Measurements from ENCODE around the gene PSME4.
"Not testable (repeated sequence)": the region's sequence is repeated elsewhere in the genome, so short reads cannot be mapped to it uniquely, and the experiment has no call there.

The PSME4 gene

GRCh38 chr2:53841651-53842050, 129.1 kb downstream of the PSME4 start:
- DNase-seq, result not testable (repeated sequence)

GRCh38 chr2:53840580-53840979, 130.2 kb downstream of the PSME4 start:
- no peak for DNase-seq

- DNase-seq, result not testable (repeated sequence)
Observed at GRCh38 chr2:53829980-53830290, 140.9 kb downstream of the PSME4 start.

DNA sequence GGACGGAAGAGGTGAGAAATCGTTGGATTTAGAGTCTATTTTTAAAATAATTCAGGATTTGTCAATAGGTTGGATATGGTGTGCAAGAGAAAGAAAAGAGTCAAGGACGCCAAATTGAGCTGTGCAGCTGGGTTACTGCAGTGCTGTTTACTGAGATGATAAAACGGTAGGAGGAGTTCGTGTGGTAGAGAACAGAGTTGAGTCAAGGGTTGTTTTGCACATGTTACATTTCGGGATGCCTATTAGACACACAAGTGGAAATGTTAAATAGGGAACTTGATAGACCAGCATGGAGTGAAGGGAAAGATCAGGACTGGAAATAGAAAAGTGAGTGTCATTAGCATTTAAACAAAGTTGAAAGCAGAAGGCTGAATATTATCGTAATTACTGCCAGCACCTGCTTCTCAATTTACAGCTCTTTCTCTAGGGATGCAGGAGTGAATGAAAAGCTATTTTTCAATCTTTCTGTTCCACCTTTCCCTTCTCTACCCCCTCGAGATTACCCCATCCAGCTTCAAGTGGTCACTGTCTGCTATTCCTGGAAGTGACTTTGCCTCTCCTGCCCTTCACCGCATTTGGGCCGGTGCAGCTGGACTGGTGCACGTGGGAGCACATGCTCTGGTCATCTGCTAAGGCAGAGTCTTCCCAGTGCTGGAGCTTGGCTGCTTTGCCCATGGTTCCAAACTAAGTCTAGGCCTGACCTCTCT, 141.4 kb downstream of the PSME4 start:
- no peak for DNase-seq

- no peak for DNase-seq
Observed at GRCh38 chr2:53828331-53828730, 142.5 kb downstream of the PSME4 start.

- DNase-seq, result no peak
Observed at GRCh38 chr2:53827398-53828175, 143.2 kb downstream of the PSME4 start.

- DNase-seq, result no peak
Observed at GRCh38 chr2:53826587-53827397, 144.0 kb downstream of the PSME4 start.

GRCh38 chr2:53826030-53826410, 144.8 kb downstream of the PSME4 start:
- DNase-seq, result no peak

GRCh38 chr2:53823639-53824038, 147.2 kb downstream of the PSME4 start:
- not testable (repeated sequence) for DNase-seq

GRCh38 chr2:53821810-53822209, 149.0 kb downstream of the PSME4 start:
- DNase-seq, result no peak

DNA sequence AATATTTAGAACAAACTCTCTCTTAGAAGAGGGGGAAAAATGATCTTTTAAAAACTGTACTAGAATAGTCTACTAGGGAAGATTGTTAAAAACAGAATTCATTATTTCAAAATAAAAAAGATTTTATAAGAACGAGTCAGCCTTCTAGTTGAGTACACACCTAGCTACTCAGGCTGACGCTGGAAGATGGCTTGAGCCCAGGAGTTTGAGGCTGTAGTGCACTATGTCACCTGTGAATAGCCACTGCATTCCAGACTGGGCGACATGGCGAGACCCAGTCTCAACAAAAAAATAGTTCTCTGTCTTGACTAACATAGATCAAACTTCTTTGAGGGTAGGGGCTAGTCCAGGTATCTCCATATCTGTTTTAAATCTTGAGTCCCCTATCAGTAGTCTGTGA, 150.1 kb downstream of the PSME4 start:
- DNase-seq, result no peak

DNA sequence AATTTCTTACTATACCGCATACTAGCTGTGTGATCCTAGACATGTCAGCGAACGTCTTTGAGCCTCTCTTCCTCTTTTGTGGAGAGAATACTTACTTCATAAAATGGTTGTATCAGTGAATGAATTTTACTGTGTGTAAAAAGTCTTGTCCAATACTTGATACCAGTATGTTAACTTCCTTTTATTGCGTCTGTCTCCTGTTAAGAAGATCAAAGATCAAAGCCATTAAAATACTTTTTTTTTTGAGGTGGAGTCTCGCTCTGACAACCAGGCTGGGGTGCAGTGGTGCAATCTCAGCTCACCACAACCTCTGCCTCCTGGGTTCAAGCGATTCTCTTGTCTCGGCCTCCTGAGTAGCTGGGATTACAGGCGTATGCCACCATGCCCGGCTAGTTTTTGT, 150.7 kb downstream of the PSME4 start:
- DNase-seq, result no peak

DNA sequence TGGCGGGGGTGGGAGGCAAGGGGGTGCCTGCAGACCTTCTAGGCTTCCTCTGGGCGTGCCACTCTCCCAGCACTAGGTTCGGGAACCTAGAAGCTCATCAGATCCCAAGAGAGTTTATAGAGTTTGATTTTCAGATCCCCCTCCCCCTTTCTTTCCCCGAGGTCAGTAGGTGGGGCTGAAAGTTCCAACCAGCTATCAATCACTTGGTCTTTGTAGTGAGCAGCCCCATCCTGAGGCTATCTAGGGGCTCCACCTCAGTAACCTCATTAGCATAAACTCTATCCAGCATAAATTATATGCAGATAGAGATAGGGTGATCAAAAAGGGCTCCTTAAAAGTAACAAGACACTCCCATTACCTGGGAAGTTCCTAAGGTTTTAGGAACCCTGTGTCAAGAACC, 151.2 kb downstream of the PSME4 start:
- no peak for DNase-seq

GRCh38 chr2:53818854-53819435, 151.8 kb downstream of the PSME4 start:
- no peak for DNase-seq
